ENCODE data around the gene SCGB1D4. TPM values are rescaled to one million over a fixed set of nuclear protein-coding genes. Genes with fewer than 3 reads are reported as not detected.

The SCGB1D4 gene
- total and polyA plus RNA-seq, 2 of the 4 experiments (the other 2 are of a cell fraction) = not detected

- Histone ChIP-seq H3K9me1 (ENCODE audit: insufficient read depth, low read length) (no peaks in the 10 kb centered on the region), H2BK5ac (ENCODE audit: low read depth, low read length, poor library complexity, severe bottlenecking) (no peak overlapping the region), H3K18ac (ENCODE audit: low read depth, low read length) (no peak overlapping the region), H2BK120ac (ENCODE audit: low read depth, low read length) (no peak overlapping the region), H3K27me3 (ENCODE audit: control insufficient read depth, insufficient read depth, low read length) (peaks cover 24% of the 10 kb centered on the region), H2BK15ac (ENCODE audit: low read depth, low read length) (no peak overlapping the region), H4K20me1 (ENCODE audit: insufficient read depth, low read length) (no peaks in the 10 kb centered on the region), H3K27ac (ENCODE audit: insufficient read depth, low read length) (no peak overlapping the region), H2AK9ac (replicated peaks; ENCODE audit: low read depth, low read length, poor library complexity) (no peak overlapping the region), H3K4me3 (ENCODE audit: insufficient read depth, low read depth, low read length) (no peak overlapping the region), H4K5ac (ENCODE audit: low read depth, low read length) (no peak overlapping the region), H3K9me3 (ENCODE audit: control insufficient read depth, insufficient read depth, low read length) (no peaks in the 10 kb centered on the region), H4K8ac (ENCODE audit: low read depth in 2 of 2, low read length in 2 of 2) (no peak overlapping the region), H3K23ac (ENCODE audit: low read depth, low read length) (no peak overlapping the region), H3K36me3 (ENCODE audit: control insufficient read depth, insufficient read depth, low read length) (no peaks in the 10 kb centered on the region), H3K14ac (replicated peaks; ENCODE audit: low read depth, low read length) (no peak overlapping the region), H3K4ac (ENCODE audit: low read depth, low read length) (no peak overlapping the region), H3K4me2 (ENCODE audit: low read depth, low read length) (no peak overlapping the region), H3K9ac (ENCODE audit: low read depth, low read length) (no peak overlapping the region), H3K4me1 (ENCODE audit: control insufficient read depth, insufficient read depth, low read length) (no peaks in the 10 kb centered on the region), H2AFZ (replicated peaks; ENCODE audit: low read length, poor library complexity) (no peak overlapping the region), H3K56ac (ENCODE audit: extremely low read depth, insufficient read depth, low read length) (no peak overlapping the region), H3K79me1 (ENCODE audit: low read depth in 1 of 2, low read length in 2 of 2) (no peaks in the 10 kb centered on the region), H4K91ac (ENCODE audit: insufficient read depth, low read depth, low read length) (no peak overlapping the region), H2AK5ac (ENCODE audit: low read depth, low read length) (no peak overlapping the region), H2BK20ac (ENCODE audit: low read depth, low read length) (no peak overlapping the region)
- CTCF ChIA-PET = no interaction called here
- WGBS, 2 experiments (ENCODE audit: extremely low coverage in 2 of 2, insufficient read length in 1 of 2) = no CpG with 5 or more reads among the region's 1 CpG
- in situ Hi-C loops (cut with MboI; ENCODE audit: low sequenced_read_pairs) (loop anchor here (10.0 to 25.0 kb wide), 2 partner anchors 141 to 453 kb away; no protein-coding TSS in a partner anchor), intact Hi-C loops (cut with micrococcal nuclease) (no loop called here), dilution Hi-C loops (cut with HindIII; ENCODE audit: low sequenced_read_pairs, unreplicated experiment) (no loop called here)
- TF ChIP-seq, protein P1, sequence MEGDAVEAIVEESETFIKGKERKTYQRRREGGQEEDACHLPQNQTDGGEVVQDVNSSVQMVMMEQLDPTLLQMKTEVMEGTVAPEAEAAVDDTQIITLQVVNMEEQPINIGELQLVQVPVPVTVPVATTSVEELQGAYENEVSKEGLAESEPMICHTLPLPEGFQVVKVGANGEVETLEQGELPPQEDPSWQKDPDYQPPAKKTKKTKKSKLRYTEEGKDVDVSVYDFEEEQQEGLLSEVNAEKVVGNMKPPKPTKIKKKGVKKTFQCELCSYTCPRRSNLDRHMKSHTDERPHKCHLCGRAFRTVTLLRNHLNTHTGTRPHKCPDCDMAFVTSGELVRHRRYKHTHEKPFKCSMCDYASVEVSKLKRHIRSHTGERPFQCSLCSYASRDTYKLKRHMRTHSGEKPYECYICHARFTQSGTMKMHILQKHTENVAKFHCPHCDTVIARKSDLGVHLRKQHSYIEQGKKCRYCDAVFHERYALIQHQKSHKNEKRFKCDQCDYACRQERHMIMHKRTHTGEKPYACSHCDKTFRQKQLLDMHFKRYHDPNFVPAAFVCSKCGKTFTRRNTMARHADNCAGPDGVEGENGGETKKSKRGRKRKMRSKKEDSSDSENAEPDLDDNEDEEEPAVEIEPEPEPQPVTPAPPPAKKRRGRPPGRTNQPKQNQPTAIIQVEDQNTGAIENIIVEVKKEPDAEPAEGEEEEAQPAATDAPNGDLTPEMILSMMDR (conservative IDR thresholded peaks at IDR 0.05; ENCODE audit: low read depth, low read length) = no peak
- no peak for TF ChIP-seq SMC3 (IDR thresholded peaks at IDR 0.05; ENCODE audit: low read depth, low read length)
- TF ChIP-seq, protein P2, sequence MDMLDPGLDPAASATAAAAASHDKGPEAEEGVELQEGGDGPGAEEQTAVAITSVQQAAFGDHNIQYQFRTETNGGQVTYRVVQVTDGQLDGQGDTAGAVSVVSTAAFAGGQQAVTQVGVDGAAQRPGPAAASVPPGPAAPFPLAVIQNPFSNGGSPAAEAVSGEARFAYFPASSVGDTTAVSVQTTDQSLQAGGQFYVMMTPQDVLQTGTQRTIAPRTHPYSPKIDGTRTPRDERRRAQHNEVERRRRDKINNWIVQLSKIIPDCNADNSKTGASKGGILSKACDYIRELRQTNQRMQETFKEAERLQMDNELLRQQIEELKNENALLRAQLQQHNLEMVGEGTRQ (IDR thresholded peaks at IDR 0.05; ENCODE audit: low read depth, low read length) = no peak
- TF ChIP-seq FOS (IDR thresholded peaks at IDR 0.05; ENCODE audit: low read depth, low read length) = no peak
- TF ChIP-seq ELK1 (IDR thresholded peaks at IDR 0.05; ENCODE audit: borderline replicate concordance, low read depth, low read length) = no peak
- TF ChIP-seq CHD1 (IDR thresholded peaks at IDR 0.05; ENCODE audit: low read depth, low read length) = no peak
- no peak for TF ChIP-seq BHLHE40 (IDR thresholded peaks at IDR 0.05; ENCODE audit: low read depth, low read length)
- no peak for ATAC-seq (ENCODE audit: low read depth)
- BruUV-seq (replicated peaks) = no TSS peak
- DNase-seq = no peak
- POLR2A ChIA-PET (ENCODE audit: unreplicated experiment) = no interaction called here
Measured at GRCh38 chr11:62315431-62315830, 16.6 kb upstream of the SCGB1D4 start.
